T-helper 2 cell treated with Interferon-gamma antibody and Interleukin-4, amounts not matched to agents 100 ng/mL and 5 ng/mL, for 36 hours (primary cell): ENCODE results near the gene STK11. TPM values are rescaled to one million over a fixed set of nuclear protein-coding genes. Genes with fewer than 3 reads are reported as not detected.

Source experiments
- intact Hi-C: fragments of 100-400 bp; cut with micrococcal nuclease; formaldehyde crosslinking; loops from one replicate; pipeline ENCODE4 v1.15.1; 2023
- total RNA-seq: library from RNA; stranded (reverse); gene quantifications from 2 replicates; pipeline ENCODE4 v1.2.3, GENCODE V29; 2022

Gene STK11
- total RNA-seq, 1 donor from 2014 or later, result 61.2 TPM

- intact Hi-C loops, result no loop called here
Measured at GRCh38 chr19:1224047-1224825, 18.7 kb downstream of the STK11 start.

DNA sequence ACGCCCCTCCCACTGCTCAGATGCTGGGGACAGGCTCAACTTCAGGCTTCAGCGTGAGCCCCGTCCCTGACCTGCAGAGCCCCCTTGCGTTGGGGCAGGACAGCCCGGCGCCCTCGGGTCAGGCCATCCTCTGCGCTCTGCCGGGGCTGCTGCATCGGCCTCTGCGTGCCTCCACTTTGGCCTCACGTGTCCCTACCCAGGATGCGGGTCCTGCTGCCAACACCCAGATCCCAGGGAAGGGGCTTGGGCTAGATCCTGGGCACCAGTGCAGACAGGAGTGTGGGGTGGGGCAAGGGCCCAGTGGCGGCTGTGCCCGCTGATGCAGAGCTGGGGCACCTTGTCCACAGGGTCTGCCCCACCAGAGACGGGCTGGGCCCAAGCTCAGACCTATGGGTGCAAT is 19.3 kb downstream of the STK11 start:
- intact Hi-C loops, result no loop called here

- intact Hi-C loops, result no loop called here
Measured at GRCh38 chr19:1225440-1226226, 20.1 kb downstream of the STK11 start.

DNA sequence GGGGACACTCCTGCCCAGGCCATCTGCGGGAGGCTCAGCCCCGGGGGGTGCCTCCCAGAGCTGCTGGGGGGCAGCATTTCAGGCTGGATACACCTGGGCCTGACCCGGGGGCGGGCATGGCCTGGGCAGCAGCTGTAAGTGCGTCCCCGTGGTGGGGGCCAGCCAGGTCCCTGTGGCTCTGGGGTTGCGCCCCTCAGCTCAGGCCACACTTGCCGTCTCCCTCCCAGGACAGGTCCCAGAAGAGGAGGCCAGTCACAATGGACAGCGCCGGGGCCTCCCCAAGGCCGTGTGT is 20.6 kb downstream of the STK11 start:
- intact Hi-C loops, result no loop called here

DNA sequence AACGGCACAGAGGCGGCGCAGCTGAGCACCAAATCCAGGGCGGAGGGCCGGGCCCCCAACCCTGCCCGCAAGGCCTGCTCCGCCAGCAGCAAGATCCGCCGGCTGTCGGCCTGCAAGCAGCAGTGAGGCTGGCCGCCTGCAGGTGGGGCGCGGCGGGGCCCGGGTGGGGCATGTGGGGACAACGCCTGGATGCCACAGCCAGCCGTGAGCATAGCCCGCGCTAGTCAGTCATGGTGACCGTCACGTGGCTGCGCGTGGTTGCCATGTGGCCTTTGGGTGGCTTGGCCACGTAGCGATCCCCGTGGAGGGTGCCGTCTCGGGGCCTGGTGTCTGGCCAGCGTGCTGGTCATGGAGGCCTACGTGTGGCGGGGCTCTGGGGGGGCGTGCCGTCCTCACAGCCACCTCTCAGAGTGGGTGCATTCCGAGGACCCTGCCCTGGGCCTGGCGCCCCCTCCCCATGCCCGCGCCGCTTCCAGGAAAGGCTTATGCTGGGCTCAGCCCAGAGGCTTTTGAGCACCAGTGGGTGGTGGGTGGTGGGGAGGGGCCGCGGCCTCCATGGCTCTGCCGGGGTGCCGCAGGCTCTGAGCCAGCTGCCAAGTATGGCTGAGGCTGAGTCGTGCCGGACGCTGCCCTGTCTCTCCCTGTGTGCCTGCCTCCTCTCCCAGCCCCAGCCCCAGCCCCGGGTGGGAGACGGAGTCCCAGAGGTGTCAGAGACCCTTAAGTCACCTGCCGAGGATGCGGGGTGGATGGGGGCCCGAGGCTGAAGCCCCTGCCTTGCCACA is 21.1 kb downstream of the STK11 start:
- intact Hi-C loops, result no loop called here

GRCh38 chr19:1227304-1228054 is 21.9 kb downstream of the STK11 start:
- intact Hi-C loops, result no loop called here

DNA sequence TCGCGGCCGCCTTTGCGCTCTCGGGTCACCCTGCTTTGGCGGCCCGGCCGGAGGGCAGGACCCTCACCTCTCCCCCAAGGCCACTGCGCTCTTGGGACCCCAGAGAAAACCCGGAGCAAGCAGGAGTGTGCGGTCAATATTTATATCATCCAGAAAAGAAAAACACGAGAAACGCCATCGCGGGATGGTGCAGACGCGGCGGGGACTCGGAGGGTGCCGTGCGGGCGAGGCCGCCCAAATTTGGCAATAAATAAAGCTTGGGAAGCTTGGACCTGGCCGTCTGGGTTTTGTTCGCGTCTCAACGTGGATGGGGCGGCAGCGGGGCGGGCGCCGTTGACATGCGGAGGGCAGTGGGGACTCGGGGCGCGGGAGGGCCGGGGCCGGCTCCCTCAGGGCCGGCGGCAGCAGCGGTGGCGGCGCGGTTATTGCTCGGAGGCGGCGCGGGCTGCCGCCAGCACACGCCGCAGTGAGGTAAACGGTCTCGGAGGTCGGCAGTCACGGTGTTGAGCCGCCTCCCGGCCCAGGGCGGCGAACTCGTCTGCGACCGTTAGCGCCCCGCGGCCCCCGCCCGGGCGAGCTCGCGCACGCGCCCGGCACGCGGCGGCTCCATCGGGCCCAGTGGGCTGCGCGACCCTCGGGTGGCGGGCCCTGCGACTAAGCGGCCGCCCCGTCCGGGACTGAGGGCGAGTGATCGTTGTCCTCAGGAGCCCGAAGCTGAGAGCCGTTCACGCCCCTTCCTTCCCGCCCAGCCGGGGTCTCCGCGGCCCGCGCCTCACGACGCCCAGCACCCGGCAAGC is 22.8 kb downstream of the STK11 start:
- intact Hi-C loops, result no loop called here

DNA sequence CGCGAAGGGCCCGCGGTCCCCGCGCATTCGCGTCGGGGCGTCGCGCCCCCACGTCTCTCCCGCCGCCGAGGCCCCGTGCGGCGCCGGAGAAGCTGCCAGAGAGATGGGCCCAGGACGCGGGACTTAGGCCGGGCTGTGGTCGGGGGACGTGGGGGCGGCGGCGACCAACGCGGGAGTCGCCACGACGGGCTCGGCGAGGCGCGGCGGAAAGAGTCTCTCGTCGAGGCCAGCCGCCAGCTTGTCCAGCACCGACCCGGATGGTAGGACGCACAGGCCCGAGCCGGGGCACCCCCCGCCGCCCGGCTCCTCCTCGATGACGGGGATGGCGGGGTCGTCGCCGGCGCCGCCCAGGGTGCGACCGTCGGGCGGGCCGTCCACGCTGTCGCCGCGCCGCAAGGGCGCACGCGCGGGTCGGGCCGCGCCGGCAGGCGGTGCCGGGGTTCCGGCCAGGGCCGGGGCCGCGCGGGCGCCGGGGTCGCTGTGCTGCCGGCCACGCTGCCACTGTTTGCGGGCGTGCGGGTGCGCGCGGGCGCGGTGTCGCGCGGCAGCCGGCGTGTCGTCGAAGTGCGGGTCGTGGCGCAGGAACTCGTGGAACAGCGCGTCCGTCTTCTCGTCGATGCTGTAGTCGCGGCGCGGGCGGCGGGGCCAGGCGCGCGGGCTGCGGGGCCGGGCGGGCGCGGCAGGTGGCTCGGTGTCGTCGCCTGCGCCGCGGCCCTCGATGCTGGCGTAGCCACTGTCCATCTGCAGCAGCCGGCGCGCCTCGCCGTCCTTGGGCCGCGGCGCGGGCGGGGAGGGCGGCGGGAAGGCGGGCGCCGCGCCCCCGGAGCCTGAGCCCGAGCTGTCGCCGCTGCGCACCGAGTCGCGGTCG is 23.7 kb downstream of the STK11 start:
- intact Hi-C loops, result no loop called here

GRCh38 chr19:1229924-1230782 is 24.6 kb downstream of the STK11 start:
- intact Hi-C loops, result no loop called here

DNA sequence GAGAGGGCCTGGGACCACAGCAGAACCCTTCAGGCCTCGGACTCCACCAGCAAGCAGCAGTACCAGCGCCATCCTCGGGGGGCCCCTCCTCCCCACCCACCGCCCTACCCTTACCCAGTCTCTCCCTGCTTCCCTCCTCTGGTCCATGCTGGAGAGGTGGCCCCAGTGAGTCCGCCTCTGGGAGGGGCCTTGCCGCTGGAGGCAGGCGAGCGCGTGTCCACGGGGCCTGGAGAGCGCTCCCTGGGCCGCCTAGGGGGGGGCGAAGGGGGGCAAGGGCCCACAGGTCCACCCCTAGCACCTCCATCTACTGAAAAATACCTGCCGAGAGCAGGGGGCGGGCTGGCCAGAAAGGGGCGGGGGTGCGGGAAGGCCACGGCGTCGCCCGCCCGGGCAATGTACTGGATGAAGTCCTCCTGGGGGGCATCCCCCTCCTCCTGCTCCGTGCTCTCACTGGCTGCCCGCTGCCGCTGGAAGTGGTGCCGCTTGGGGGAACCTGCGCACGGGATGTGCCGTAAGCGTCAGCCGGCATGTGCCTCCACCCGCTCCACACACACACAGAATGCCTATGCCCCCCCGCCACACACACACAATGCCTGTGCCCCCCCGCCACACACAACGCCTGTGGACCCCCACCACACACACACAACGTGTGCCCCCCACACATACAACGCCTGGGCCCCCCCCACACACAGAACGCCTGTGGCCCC is 25.4 kb downstream of the STK11 start:
- intact Hi-C loops, result no loop called here

- intact Hi-C loops, result no loop called here
Measured at GRCh38 chr19:1231729-1232637, 26.4 kb downstream of the STK11 start.

DNA sequence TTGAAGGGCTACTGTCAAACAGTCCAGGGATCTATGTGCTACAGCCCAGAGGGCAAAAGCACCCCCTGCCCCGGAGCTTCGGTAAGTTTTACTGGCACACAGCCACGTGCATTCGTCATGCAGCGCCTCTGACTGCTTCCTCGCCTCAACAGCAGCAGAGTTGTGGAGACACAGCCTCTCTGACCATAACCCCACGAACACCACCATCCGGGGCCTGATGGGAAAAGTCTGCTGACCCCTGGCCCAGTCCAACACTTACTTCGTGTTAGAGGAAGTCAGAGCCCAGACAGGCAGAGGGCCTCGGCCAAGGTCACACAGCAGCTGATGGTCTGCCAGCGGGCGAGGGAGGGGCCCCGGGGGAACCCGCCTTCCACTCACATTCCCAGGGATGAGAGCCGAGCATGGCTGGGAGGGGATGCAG is 27.1 kb downstream of the STK11 start:
- intact Hi-C loops, result no loop called here

GRCh38 chr19:1233115-1233667 is 27.6 kb downstream of the STK11 start:
- intact Hi-C loops, result no loop called here

DNA sequence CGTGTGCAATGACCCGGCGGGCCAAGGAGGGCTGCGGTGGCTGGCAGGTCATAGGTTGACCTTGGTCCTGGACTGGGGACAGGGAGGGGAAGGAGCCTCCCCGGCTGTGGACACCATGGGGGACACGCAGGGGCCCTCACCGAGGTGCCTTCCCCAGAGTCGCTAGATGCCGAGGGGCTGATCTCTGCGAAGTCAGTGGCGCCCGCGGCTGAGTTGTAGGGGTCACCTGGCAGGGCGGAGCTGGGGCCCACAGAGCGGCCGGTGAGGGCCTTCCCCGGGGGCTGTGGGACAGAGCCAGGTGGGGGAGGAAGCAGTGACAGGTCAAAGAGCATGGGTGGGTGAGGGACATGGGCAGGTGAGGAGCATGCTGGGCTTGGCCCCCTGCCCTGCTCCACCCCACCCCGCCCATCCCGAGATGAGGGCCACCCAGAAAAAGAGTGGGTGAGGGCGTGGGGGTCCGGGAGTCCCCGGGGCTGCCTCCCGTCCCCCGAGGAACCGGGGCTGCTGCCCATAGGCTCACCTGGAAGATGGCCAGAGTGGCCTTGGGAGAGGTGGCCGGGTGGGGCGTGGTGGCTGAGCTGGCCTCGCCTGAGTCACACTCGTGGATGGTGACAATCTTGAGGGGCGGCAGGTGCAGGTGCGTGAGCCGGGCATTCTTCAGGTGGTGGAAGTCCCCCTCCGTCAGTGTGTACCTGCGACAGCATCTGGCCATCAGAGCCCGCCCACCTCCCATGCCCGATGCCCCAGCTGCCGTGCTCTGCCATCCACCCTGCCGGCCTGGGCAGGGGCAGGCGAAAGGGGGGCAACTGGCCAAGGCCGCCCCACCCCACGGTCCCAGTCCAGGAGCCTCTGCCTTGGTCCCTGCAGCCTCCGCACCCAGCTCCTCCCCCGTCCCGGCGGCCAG is 28.7 kb downstream of the STK11 start:
- intact Hi-C loops, result no loop called here

- intact Hi-C loops, result no loop called here
Measured at GRCh38 chr19:1234955-1235380, 29.4 kb downstream of the STK11 start.
